ENCODE results near the gene OCIAD1.

DNA sequence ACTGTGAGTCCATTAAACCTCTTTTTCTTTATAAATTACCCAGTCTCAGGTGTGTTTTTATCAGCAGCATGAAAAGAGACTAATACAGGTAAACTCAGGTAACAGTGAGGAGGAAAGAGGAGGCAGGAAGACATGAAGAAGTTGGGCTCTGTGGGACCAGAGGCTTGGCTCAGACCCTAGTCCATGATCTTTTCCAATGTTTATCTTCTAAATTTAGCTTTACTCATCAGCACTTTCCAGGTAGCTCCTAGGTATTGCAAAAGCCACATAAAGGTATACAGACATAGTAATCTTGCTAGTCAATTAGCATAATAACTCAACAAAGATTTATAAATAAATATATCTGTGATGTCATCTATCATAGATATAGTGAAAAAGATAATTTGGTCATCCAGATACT is 39.6 kb upstream of the OCIAD1 start:
- TF ChIP-seq, protein P1, sequence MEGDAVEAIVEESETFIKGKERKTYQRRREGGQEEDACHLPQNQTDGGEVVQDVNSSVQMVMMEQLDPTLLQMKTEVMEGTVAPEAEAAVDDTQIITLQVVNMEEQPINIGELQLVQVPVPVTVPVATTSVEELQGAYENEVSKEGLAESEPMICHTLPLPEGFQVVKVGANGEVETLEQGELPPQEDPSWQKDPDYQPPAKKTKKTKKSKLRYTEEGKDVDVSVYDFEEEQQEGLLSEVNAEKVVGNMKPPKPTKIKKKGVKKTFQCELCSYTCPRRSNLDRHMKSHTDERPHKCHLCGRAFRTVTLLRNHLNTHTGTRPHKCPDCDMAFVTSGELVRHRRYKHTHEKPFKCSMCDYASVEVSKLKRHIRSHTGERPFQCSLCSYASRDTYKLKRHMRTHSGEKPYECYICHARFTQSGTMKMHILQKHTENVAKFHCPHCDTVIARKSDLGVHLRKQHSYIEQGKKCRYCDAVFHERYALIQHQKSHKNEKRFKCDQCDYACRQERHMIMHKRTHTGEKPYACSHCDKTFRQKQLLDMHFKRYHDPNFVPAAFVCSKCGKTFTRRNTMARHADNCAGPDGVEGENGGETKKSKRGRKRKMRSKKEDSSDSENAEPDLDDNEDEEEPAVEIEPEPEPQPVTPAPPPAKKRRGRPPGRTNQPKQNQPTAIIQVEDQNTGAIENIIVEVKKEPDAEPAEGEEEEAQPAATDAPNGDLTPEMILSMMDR (conservative IDR thresholded peaks at IDR 0.05; ENCODE audit: low read length), result no peak
- no peak for TF ChIP-seq EZH2phosphoT487 (IDR thresholded peaks at IDR 0.05; ENCODE audit: borderline replicate concordance, low read depth, low read length)
